K562 (cell line): Measurements from ENCODE around the gene MRPL4. TPM values are rescaled to one million over a fixed set of nuclear protein-coding genes. Genes with fewer than 3 reads are reported as not detected.

Experiments used
- ATF1 ChIP-seq, 2 experiments: fragments of 450-650 bp in 1 of 2; IDR thresholded peaks; 2 replicates each; pipeline ENCODE4 v1.6.1; 2016; ENCODE audit warnings: missing compliant biosample characterization in 1 of 2, missing genetic modification characterization in 1 of 2
- BRCA1 ChIP-seq, 2 experiments: fragments of 450-650 bp in 1 of 2; sonication (generic) in 1 of 2; formaldehyde crosslinking in 1 of 2; IDR thresholded peaks; 2 replicates each; pipeline versions ENCODE4 v1.5.0 to v1.6.1; 2017 to 2020; ENCODE audit warnings: mild to moderate bottlenecking in 1 of 2, missing genetic modification reagents in 1 of 2
- CGGBP1 ChIP-seq: fragments of 250-450 bp; sonication (Bioruptor Pico); IDR thresholded peaks from 2 replicates; pipeline ENCODE4 v1.9.0; 2021; ENCODE audit warnings: mild to moderate bottlenecking
- ELF2 ChIP-seq: fragments of 250-450 bp; sonication (Bioruptor Pico); IDR thresholded peaks from 2 replicates; pipeline ENCODE4 v1.5.0; 2021; ENCODE audit warnings: mild to moderate bottlenecking
- FUS ChIP-seq: fragments of 200-400 bp; formaldehyde crosslinking; optimal IDR thresholded peaks from 2 replicates; pipeline ENCODE3; 2017; ENCODE audit warnings: low read depth, low read length
- HIVEP1 ChIP-seq: fragments of 250-450 bp; sonication (Bioruptor Pico); IDR thresholded peaks from 2 replicates; pipeline ENCODE4 v1.4.0; 2020; ENCODE audit warnings: mild to moderate bottlenecking
- MCM3 ChIP-seq: fragments of 450-650 bp; IDR thresholded peaks from 2 replicates; pipeline ENCODE4 v1.6.1; 2016
- MTA1 ChIP-seq: fragments of 450-650 bp; IDR thresholded peaks from 2 replicates; pipeline ENCODE4 v1.6.1; 2017; ENCODE audit warnings: borderline replicate concordance
- MXI1 ChIP-seq: IDR thresholded peaks from 2 replicates; pipeline ENCODE4 v1.6.1; 2011; ENCODE audit warnings: low read depth, mild to moderate bottlenecking, improper control_type of control experiment, low read length
- RAD51 ChIP-seq: fragments of 450-650 bp; IDR thresholded peaks from 2 replicates; pipeline ENCODE4 v1.7.1; 2016; ENCODE audit warnings: low read depth, mild to moderate bottlenecking, borderline replicate concordance
- RNF2 ChIP-seq: sonication (generic); IDR thresholded peaks from 2 replicates; pipeline ENCODE4 v1.6.1; 2016
- RUNX1 ChIP-seq: sonication (generic); IDR thresholded peaks from 2 replicates; pipeline ENCODE4 v1.6.1; 2016; ENCODE audit warnings: antibody characterized with exemption, low read depth
- SAFB ChIP-seq: fragments of 200-400 bp; formaldehyde crosslinking; IDR thresholded peaks from 2 replicates; pipeline ENCODE4 v1.6.1; 2017; ENCODE audit warnings: low read depth, low read length, borderline replicate concordance
- SMARCB1 ChIP-seq: IDR thresholded peaks from 2 replicates; pipeline ENCODE4 v1.6.1; 2011; ENCODE audit warnings: improper control_type of control experiment, low read depth; ENCODE audit not compliant: insufficient read length
- SREBF2 ChIP-seq: sonication (generic); formaldehyde crosslinking; IDR thresholded peaks from 2 replicates; pipeline ENCODE4 v1.4.0; 2020; ENCODE audit warnings: mild to moderate bottlenecking, missing genetic modification reagents
- SRSF9 ChIP-seq: fragments of 200-400 bp; formaldehyde crosslinking; IDR thresholded peaks from 2 replicates; pipeline ENCODE4 v1.6.1; 2017; ENCODE audit warnings: low read depth, low read length, borderline replicate concordance
- THAP12 ChIP-seq: fragments of 250-450 bp; sonication (Bioruptor Pico); IDR thresholded peaks from 2 replicates; pipeline ENCODE4 v1.9.0; 2021; ENCODE audit warnings: mild to moderate bottlenecking, inconsistent platforms
- TRIM25 ChIP-seq: fragments of 450-650 bp; IDR thresholded peaks from 2 replicates; pipeline ENCODE4 v1.7.0; 2016; ENCODE audit warnings: borderline replicate concordance
- ZBTB7A ChIP-seq: IDR thresholded peaks from 2 replicates; pipeline ENCODE4 v1.6.1; 2011; ENCODE audit warnings: low read depth, mild to moderate bottlenecking, low read length, moderate library complexity, borderline replicate concordance; ENCODE audit not compliant: control insufficient read depth
- ZHX1 ChIP-seq: fragments of 150-350 bp; conservative IDR thresholded peaks from 2 replicates; pipeline ENCODE4 v1.6.1; 2014; ENCODE audit warnings: low read length
- ZNF140 ChIP-seq: fragments of 250-450 bp; sonication (Bioruptor Pico); IDR thresholded peaks from 2 replicates; pipeline ENCODE4 v1.8.0; 2021; ENCODE audit warnings: moderate library complexity, mild to moderate bottlenecking, inconsistent platforms
- ZNF274 ChIP-seq: IDR thresholded peaks from 2 replicates; pipeline ENCODE4 v1.6.1; 2011; ENCODE audit warnings: low read depth, mild to moderate bottlenecking, low read length, moderate library complexity, borderline replicate concordance
- polyA plus RNA-seq, 8 experiments: library from polyadenylated mRNA; depleted of rRNA in 4 of 8; stranded (reverse) in 5 of 8; unstranded in 3 of 8; fragments of >200 nt; fragmentation: Nextera tagmentation in 2 of 8; fragmentation: Illumina TruSeq in 1 of 8; extraction: Ambion mirVana in 2 of 8; extraction: Trizol in 1 of 8; gene quantifications; 2 replicates each; pipeline versions ENCODE4 v1.2.1 to v1.2.3, GENCODE V29; 2011 to 2014; ENCODE audit warnings: inconsistent platforms in 1 of 8, missing spikeins in 1 of 8
- total RNA-seq, 7 experiments: library from RNA; depleted of rRNA in 6 of 7; stranded (reverse); fragments of >200 nt in 6 of 7; fragmentation: Illumina TruSeq in 2 of 7; extraction: Trizol in 2 of 7; gene quantifications; 2 replicates each; pipeline versions ENCODE4 v1.2.1 to v1.2.3, GENCODE V29; 2011 to 2021; ENCODE audit warnings: low replicate concordance in 1 of 7

Gene MRPL4
- total and polyA plus RNA-seq, 9 of the 15 experiments (the other 6 are each of a cell fraction or from before 2014, with no cell fraction given): 1.4 to 239 (median 64.9) TPM

- no peak for TF ChIP-seq TRIM25
- TF ChIP-seq ATF1 (CRISPR knock-in tag; IDR thresholded peaks at IDR 0.05): peak; percentile 59
- TF ChIP-seq ATF1 (tag; IDR thresholded peaks at IDR 0.05): peak; percentile 65
- TF ChIP-seq MXI1: peak; percentile 91
- TF ChIP-seq BRCA1 (IDR thresholded peaks at IDR 0.05): no peak
- peak; percentile 91; the same call in 1 of the 2 replicates for TF ChIP-seq BRCA1 (CRISPR knock-in tag; IDR thresholded peaks at IDR 0.05)
- TF ChIP-seq SMARCB1: no peak
- peak; percentile 84 for TF ChIP-seq SAFB
- peak; percentile 93 for TF ChIP-seq ZBTB7A
- TF ChIP-seq FUS: no peak
- TF ChIP-seq ZNF274: no peak
- TF ChIP-seq ZHX1: 0 out of 2 replicates have a peak, but pooled peaks have one; percentile 48
- no peak for TF ChIP-seq MCM3
- no peak for TF ChIP-seq THAP12
- peak; percentile 16; the same call in 1 of the 2 replicates for TF ChIP-seq RNF2
- TF ChIP-seq HIVEP1: no peak
- TF ChIP-seq ELF2: peak; percentile 71; the same call in 1 of the 2 replicates
- TF ChIP-seq MTA1: peak; percentile 68; the same call in 1 of the 2 replicates
- TF ChIP-seq RAD51: peak; percentile 56; the same call in 1 of the 2 replicates
- TF ChIP-seq SRSF9: no peak
- TF ChIP-seq SREBF2 (CRISPR knock-in tag): no peak
- no peak for TF ChIP-seq ZNF140 (CRISPR knock-in tag)
- TF ChIP-seq CGGBP1 (CRISPR knock-in tag): 0 out of 2 replicates have a peak, but pooled peaks have one; percentile 2
- TF ChIP-seq RUNX1: no peak
These were observed 37.3 kb downstream of the MRPL4 start (continued) for GRCh38 chr19:10289167-10289835.
